ENCODE measurements around the gene SMCO3.
A peak's percentile ranks its signal among the peaks of the same experiment; 100 is the strongest.

SMCO3 gene

DNA sequence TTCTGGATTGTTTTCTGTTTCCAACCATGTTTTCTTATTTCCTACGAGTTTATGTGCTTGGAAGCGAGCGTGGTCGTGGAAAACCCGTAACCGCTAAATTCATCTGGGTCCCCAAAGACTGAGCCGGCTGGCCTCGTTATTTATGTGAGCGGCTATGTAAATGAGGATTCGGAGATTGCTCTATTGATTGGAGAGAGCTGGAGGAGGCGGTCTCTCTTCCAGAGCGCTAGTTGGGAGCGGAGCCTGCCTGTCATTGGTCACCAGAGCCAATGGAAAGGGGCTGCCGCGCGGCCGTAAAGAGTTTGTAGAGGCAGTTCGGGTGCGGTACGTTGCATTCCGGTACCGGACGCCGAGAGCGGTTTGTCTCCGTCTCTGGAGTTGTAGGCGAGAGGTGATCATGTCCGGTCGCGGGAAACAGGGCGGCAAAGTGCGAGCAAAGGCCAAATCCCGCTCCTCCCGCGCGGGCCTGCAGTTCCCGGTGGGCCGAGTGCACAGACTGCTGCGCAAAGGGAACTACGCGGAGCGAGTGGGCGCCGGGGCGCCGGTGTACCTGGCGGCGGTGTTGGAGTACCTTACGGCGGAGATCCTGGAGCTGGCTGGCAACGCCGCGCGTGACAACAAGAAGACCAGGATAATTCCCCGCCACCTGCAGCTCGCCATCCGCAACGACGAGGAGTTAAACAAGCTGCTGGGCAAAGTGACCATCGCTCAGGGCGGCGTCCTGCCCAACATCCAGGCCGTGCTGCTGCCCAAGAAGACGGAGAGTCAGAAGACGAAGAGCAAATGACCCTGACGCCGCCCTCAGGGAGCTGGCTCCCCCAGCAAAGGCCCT is 39.7 kb downstream of the SMCO3 start:
- Histone ChIP-seq H3K4me3 (ENCODE audit: low read depth, low read length) (peak overlapping the region; percentile 94), H3K36me3 (replicated peaks) (no peaks in the 10 kb centered on the region), H3K27ac (peak overlapping the region; percentile 72), H3K27me3 (replicated peaks) (no peaks in the 10 kb centered on the region)
- TF ChIP-seq, protein P1, sequence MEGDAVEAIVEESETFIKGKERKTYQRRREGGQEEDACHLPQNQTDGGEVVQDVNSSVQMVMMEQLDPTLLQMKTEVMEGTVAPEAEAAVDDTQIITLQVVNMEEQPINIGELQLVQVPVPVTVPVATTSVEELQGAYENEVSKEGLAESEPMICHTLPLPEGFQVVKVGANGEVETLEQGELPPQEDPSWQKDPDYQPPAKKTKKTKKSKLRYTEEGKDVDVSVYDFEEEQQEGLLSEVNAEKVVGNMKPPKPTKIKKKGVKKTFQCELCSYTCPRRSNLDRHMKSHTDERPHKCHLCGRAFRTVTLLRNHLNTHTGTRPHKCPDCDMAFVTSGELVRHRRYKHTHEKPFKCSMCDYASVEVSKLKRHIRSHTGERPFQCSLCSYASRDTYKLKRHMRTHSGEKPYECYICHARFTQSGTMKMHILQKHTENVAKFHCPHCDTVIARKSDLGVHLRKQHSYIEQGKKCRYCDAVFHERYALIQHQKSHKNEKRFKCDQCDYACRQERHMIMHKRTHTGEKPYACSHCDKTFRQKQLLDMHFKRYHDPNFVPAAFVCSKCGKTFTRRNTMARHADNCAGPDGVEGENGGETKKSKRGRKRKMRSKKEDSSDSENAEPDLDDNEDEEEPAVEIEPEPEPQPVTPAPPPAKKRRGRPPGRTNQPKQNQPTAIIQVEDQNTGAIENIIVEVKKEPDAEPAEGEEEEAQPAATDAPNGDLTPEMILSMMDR (IDR thresholded peaks at IDR 0.05; ENCODE audit: low read depth, low read length, missing control alignments): no peak
- DNase-seq: peak; percentile 96
- in situ Hi-C loops (cut with HindIII; ENCODE audit: low pct_ligation_motif_present, low sequenced_read_pairs): no loop called here

DNA sequence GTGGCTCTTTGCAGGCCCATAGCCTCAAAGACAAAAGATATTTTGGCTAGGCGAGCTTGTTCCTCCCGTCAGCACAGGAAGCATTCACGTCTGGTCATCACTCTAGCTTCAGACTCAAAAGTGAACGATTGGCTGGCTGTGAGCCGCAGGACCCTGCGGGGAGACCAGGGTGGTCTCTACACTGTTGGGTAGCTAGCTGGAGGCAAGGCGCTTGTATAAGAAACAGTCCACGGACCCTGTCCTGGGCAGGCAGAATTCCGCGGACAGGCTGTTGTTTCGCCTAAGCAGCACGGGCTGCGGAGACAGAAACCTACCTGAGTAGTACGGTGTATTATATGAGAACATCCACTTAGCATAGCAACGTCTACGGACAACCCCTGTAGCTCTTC is 40.3 kb downstream of the SMCO3 start:
- Histone ChIP-seq H3K27ac (no peak overlapping the region), H3K27me3 (replicated peaks) (no peaks in the 10 kb centered on the region), H3K36me3 (replicated peaks) (no peaks in the 10 kb centered on the region), H3K4me3 (ENCODE audit: low read depth, low read length) (peak overlapping the region; percentile 94)
- TF ChIP-seq, protein P1 (IDR thresholded peaks at IDR 0.05; ENCODE audit: low read depth, low read length, missing control alignments): no peak
- in situ Hi-C loops (cut with HindIII; ENCODE audit: low pct_ligation_motif_present, low sequenced_read_pairs): no loop called here
- DNase-seq: no peak

DNA sequence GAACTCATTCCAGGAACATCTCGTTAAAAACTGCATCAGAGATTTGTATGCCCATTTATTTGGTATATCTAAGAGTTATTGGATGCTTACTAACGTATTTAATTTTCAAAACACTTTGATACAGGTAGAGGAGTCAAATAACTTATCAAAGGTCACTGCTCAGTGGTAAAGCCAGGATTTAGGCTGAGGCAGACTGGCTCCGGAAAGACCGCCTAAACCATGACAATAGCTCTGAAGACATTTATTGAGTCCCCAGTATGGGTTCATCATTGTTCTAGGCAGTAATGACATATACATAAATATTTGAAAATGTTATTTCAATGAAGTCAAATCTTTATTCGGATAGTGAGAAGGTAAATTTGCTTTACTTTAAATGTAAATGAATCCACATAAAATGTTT is 41.0 kb downstream of the SMCO3 start:
- TF ChIP-seq, protein P1 (IDR thresholded peaks at IDR 0.05; ENCODE audit: low read depth, low read length, missing control alignments): no peak
- H3K27me3 ChIP-seq (replicated peaks): no peaks in the 10 kb centered on the region
- H3K4me3 ChIP-seq (ENCODE audit: low read depth, low read length): no peak overlapping the region
- no peak for DNase-seq
- in situ Hi-C loops (cut with HindIII; ENCODE audit: low pct_ligation_motif_present, low sequenced_read_pairs): no loop called here
- no peaks in the 10 kb centered on the region for H3K36me3 ChIP-seq (replicated peaks)
- no peak overlapping the region for H3K27ac ChIP-seq

DNA sequence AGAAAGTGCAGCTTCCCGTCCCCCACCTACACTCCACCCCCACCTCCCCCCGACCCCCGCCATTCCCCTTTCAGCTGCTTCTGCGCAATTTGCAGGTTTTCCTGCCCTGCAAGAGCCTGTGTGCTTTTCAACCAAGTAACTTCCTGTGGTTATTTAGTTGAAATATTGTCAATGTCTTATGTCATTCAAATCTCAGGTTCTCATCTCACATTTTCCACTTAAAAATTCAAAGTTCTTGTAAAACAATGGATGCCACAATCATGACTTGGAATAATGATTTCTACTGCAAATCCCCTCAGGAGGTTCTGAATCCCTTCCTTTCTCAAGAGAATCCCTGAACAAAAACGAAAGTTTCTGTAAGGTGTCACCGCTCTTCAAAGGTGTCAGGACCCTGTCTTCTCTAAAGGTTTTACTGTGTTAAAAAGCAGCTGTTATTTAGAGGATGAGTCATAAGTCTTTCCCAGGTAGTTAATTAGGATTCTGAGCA is 42.3 kb downstream of the SMCO3 start:
- H3K27ac ChIP-seq: no peak overlapping the region
- H3K27me3 ChIP-seq (replicated peaks): no peaks in the 10 kb centered on the region
- no peak for DNase-seq
- TF ChIP-seq, protein P1 (IDR thresholded peaks at IDR 0.05; ENCODE audit: low read depth, low read length, missing control alignments): no peak
- no peaks in the 10 kb centered on the region for H3K36me3 ChIP-seq (replicated peaks)
- in situ Hi-C loops (cut with HindIII; ENCODE audit: low pct_ligation_motif_present, low sequenced_read_pairs): no loop called here
- H3K4me3 ChIP-seq (ENCODE audit: low read depth, low read length): no peak overlapping the region

DNA sequence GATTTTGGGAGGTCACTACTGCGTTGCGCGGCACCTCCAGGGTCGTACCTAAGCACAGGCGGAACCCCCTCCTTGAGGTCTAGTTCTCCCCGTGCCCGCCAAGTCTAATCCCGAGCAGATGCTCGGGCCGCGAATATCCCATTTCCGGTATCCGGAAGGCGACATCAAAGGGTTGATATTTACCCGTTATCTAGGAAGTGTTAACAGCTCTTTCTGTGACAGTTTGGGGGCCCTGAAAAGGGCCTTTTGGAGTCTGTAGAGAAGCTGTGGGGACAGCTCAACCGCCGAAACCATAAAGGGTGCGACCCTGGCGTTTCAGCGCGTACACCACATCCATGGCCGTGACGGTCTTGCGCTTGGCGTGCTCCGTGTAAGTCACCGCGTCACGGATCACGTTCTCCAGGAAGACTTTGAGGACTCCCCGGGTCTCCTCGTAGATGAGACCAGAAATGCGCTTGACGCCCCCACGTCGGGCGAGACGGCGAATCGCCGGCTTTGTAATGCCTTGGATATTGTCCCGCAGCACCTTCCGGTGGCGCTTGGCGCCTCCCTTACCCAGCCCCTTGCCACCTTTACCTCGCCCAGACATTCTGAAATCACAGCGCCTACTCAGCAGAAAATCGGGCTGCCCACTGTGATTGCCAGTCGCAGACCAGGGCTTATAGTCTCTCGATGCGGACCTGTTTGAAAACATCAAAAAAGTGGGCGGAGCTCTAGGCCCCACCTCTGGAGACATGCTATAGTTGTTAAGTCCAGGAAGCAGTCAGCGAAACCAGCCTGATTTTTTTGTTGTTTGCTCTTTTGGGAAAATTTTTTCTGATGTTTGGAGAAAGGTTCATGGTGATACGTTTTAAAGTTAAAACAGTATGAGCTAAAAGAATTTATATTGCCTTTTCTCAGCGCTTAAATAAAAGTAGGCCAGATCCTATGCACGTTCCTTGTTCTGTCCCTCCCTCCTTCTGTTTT is 43.2 kb downstream of the SMCO3 start:
- TF ChIP-seq, protein P1 (IDR thresholded peaks at IDR 0.05; ENCODE audit: low read depth, low read length, missing control alignments): no peak
- no peaks in the 10 kb centered on the region for H3K36me3 ChIP-seq (replicated peaks)
- peak overlapping the region; percentile 80 for H3K27ac ChIP-seq
- peak; percentile 95 for DNase-seq
- peak overlapping the region; percentile 95 for H3K4me3 ChIP-seq (ENCODE audit: low read depth, low read length)
- H3K27me3 ChIP-seq (replicated peaks): no peaks in the 10 kb centered on the region
- in situ Hi-C loops (cut with HindIII; ENCODE audit: low pct_ligation_motif_present, low sequenced_read_pairs): no loop called here
